GM18870 (cell line): Measurements from ENCODE around the gene RCAN1.

Source experiments
- ATAC-seq: cut with Tn5 transposase; IDR thresholded peaks from one replicate; pipeline ENCODE4 v1.9.1; 2021; ENCODE audit warnings: moderate library complexity; ENCODE audit not compliant: unreplicated experiment

RCAN1 gene

GRCh38 chr21:34544032-34544496 lies 70.8 kb downstream of the RCAN1 start:
- ATAC-seq = no peak

GRCh38 chr21:34543017-34543416 lies 71.9 kb downstream of the RCAN1 start:
- no peak for ATAC-seq

- no peak for ATAC-seq
Observed at GRCh38 chr21:34540206-34540605, 74.7 kb downstream of the RCAN1 start.

- no peak for ATAC-seq
Observed at GRCh38 chr21:34537838-34538237, 77.1 kb downstream of the RCAN1 start.

GRCh38 chr21:34536820-34537219 lies 78.1 kb downstream of the RCAN1 start:
- no peak for ATAC-seq

- no peak for ATAC-seq
Observed at GRCh38 chr21:34536311-34536710, 78.6 kb downstream of the RCAN1 start.

GRCh38 chr21:34535886-34536285 lies 79.0 kb downstream of the RCAN1 start:
- ATAC-seq = no peak

- no peak for ATAC-seq
Observed at GRCh38 chr21:34534522-34534921, 80.4 kb downstream of the RCAN1 start.

- ATAC-seq = no peak
Observed at GRCh38 chr21:34533938-34534337, 81.0 kb downstream of the RCAN1 start.

GRCh38 chr21:34531399-34531798 lies 83.5 kb downstream of the RCAN1 start:
- ATAC-seq = no peak

- ATAC-seq = no peak
Observed at GRCh38 chr21:34530261-34530660, 84.7 kb downstream of the RCAN1 start.

GRCh38 chr21:34528131-34528561 lies 86.8 kb downstream of the RCAN1 start:
- no peak for ATAC-seq

GRCh38 chr21:34526618-34527290 lies 88.2 kb downstream of the RCAN1 start:
- ATAC-seq = no peak

- no peak for ATAC-seq
Observed at GRCh38 chr21:34526241-34526617, 88.7 kb downstream of the RCAN1 start.

- ATAC-seq = no peak
Observed at GRCh38 chr21:34524646-34525601, 90.0 kb downstream of the RCAN1 start.

- no peak for ATAC-seq
Observed at GRCh38 chr21:34523019-34523555, 91.8 kb downstream of the RCAN1 start.

- ATAC-seq = no peak
Observed at GRCh38 chr21:34522284-34522683, 92.6 kb downstream of the RCAN1 start.

GRCh38 chr21:34521561-34521960 lies 93.4 kb downstream of the RCAN1 start:
- no peak for ATAC-seq

- no peak for ATAC-seq
Observed at GRCh38 chr21:34520764-34521508, 94.0 kb downstream of the RCAN1 start.

GRCh38 chr21:34520281-34520680 lies 94.6 kb downstream of the RCAN1 start:
- ATAC-seq = no peak

- no peak for ATAC-seq
Observed at GRCh38 chr21:34519694-34520093, 95.2 kb downstream of the RCAN1 start.
